Umbilical cord (tissue), 2 donors: ENCODE results near the gene SMLR1. TPM values are rescaled to one million over a fixed set of nuclear protein-coding genes. Genes with fewer than 3 reads are reported as not detected.

ENCODE experiments used
- DNase-seq: peaks from one replicate; pipeline ENCODE4 v3.0.0-alpha.2; 2015; ENCODE audit warnings: low spot score
- total RNA-seq: library from RNA; depleted of rRNA; stranded (reverse); fragments of >200 nt; gene quantifications from one replicate; pipeline ENCODE4 v1.2.3, GENCODE V29; 2014; ENCODE audit warnings: low replicate concordance; ENCODE audit not compliant: insufficient read depth

Gene SMLR1
- total RNA-seq, 1 donor from 2014 or later = 0.72 TPM

DNA sequence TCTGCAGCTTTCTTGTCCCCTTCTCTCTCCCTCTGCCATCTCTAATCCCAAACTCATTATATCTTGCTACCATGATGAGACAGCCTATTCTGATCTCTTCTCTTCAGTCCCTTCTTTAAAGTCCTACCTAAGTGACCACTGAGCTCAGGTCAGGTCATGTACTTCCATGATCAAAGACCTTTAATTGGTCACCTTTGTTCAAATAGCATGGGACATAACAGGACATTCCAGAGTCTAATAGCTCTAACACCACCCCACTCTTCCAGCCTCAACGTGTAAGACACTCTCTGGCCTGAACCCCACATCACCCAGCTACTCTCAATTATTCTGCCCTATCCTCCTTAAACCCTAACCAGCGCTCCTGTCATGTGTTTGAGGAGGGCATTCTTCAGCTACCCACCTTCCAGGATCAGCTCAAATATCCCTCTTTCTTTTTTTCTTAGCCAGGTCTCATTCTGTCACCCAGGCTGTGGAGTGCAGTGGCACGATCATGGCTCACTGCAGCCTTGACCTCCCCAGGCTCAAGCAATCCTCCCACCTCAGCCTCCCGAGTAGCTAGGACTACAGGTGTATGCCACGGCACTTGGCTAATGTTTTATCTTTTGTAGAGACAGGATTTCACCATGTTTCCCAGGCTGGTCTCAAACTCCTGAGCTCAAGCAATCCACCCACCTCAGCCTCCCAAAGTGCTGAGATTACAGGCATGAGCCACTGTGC, 2.1 kb upstream of the SMLR1 start:
- no peak for DNase-seq

DNA sequence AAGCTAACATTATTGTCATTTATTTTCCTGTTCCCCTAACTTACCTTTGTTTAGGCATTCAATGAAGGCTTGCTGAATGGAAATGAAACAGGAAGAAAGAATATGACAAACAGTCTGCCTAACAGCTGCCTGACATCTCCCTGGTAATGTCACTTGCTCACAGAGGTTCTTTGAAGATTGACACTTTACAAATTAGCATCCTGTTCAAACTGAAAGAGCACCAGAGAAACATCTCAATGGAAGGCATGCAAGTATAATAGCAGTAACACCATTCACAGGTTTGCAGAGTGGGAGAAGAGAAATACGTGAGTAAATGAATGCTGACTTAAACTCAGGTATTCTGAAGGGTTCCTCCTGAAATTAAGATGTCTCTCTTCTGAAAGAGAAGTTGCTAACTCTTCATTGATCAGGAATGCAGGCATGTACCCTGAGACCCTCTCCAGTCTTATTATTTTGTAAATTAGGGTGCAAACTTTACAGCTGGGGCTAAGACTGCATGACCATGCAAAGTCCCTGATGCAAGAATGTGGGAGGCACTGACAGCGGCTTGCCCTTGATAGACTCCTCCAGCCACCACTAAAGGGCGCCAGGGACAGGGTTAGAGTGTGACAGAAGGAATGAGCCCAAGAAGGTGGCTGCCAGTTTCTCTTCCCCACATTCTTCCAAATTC, 1.3 kb upstream of the SMLR1 start:
- DNase-seq = no peak

DNA sequence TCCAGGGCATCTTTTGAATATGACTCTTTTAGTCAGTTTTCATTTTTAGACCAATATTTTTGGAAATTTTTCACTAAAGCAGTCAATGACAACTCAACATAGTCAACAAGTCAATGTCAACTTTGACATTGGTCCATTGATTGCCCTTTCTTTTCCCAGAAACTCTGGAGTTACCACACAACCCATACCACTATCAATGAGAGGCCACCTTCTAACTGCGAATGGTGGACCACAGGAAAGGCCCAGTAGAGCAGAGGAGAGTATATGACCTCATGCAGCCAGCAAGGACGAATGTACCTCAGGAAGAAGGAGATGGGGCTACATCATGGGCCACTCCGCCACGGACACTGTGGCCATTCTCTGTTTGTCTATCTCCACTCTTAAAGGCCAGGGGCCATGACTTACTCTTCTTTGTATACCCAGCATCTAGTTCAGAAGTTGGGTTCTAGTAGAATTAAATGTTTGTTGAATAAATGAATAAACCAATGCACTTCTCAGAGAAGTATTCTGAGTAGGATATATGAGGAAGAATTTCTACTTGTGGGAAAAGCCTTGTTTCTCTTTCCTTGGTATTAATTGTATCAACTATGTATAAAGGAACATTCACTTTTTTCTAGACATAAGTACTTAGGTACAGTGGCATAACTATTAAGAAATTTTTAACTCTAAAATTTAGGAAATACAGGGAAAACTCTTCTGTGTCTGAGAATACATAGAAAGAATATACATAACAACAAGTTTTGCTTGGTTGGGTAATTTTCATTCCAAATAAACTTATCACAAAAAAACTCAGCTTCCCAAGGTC, 562 bp upstream of the SMLR1 start:
- DNase-seq = no peak

GRCh38 chr6:130829333-130829910, 2.2 kb downstream of the SMLR1 start:
- no peak for DNase-seq

DNA sequence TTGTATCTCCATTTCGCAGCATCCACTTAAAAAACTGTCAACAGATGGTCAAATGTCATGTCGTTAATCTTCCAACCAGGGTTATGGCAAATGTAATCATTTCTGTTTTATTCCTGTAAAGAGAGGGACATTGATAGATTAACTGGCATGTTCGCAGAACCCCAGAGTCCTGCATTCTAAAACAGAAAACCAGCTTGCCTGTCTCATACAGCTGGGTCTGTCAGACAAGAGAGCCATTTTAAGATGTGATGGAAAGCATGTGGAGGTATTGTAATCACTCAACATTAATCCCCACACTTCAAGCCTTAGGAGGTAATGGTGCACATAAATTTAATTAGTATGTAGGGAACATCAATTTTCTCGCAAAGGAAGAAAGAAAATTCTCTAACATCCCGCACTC, 4.4 kb downstream of the SMLR1 start:
- no peak for DNase-seq

GRCh38 chr6:130833569-130833968, 6.4 kb downstream of the SMLR1 start:
- no peak for DNase-seq

GRCh38 chr6:130834482-130835251, 7.5 kb downstream of the SMLR1 start:
- no peak for DNase-seq

DNA sequence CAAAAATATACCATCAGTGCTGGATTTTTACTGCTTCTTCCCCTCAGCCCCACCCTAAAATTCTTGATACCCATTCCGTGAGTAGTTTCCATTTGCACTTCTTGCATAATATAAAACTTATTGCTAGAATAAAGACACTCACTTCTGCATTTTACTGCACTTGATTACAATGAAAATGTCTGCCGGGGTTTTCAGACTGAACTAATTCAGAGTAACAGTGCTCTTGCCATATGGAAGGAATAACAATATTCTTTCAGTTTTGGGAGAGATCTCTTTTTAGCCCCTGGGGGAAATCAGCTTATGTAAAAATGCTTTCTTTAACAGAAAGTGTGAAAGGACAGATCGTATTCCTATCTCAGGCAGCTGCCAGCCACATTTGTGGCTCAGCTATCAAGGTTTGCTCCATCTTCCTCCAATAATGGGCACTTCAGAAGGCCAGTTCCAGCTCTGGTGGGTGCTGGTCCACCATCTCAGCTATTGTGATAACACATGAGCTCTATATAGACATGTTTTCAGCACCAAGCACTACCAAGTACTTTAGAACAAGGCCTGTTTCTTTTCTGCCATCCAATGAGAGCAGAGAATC, 8.9 kb downstream of the SMLR1 start:
- no peak for DNase-seq

DNA sequence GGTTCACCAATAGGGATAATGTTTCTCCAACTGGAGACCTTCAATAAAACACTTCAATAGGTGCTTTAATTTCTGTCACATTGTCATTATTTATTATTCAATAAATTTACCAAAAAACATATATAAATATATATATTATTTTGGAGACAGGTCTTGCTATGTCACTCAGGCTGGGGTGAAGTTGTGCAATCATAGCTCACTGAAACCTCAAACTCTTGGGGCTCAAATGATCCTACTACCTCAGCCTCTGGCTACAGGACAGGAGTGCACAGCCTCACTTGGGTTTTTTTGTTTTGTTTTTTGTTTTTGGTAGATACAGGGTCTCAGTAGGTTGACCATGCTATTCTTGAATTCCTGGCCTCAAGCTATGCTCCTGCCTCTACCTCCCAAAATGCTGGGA, 9.9 kb downstream of the SMLR1 start:
- no peak for DNase-seq

DNA sequence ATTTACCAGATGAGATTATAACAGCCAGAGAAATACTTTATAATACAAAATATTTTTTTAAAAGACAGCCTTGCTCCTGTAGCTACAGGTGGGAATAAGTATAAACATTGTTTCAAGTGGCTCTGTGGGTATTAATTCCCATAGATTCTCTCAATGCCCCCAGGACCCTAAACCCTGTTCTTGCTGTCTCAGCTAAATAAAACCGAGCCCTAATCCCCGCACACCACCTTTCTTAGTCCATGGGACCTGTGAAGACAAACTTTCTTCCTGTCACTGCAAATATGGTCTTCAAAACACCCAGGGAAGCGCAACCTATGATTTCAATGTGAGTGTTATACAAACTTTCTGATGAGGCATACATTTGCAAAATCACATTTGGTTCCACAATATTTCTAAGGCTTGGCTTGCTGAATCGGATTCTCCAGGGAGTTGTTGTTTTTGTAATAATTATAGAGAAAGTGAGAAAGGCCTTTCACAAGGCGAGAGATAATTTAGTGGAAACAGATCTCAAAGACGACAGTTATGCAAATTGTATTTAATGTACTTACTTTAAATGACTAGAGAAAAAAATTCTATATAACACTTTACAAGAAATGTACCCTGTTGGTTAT, 11.1 kb downstream of the SMLR1 start:
- no peak for DNase-seq

DNA sequence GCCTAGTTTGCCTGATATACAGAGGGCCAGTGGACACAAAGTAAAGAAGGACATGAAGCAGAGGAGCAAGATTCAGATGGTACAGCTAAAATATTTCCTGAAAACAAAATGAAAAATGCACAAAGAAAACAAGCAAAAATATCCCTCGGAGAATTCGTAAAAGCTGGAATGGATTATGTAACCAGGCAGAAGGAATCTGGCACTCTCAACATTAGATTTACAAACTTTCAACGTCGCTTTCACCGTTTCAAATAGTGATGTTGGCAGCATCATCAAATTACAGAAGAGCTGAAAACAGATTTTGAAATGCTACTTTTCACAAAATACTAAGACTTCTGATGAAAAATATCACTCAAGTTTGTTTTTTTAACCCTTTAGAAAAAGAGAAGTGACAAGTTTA, 11.7 kb downstream of the SMLR1 start:
- peak; percentile 16 for DNase-seq

DNA sequence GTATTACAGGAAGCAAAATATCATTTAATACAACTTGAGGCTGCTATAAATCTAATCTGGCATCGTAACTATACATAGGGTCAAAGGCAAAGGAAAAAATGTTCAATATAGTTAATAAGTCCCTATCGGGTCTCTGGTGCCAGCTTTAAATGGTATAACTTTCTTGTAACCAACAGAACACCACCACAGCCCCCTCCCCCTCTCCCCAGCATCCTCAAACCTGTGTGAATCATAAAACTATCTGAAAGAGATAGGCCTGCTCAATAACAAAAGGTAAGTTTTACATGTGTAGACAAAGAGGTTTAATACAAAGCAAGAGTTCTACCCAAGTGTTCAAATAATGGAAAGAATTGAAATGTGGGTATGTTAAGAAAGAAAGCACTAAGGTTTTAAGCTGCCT, 12.2 kb downstream of the SMLR1 start:
- no peak for DNase-seq

DNA sequence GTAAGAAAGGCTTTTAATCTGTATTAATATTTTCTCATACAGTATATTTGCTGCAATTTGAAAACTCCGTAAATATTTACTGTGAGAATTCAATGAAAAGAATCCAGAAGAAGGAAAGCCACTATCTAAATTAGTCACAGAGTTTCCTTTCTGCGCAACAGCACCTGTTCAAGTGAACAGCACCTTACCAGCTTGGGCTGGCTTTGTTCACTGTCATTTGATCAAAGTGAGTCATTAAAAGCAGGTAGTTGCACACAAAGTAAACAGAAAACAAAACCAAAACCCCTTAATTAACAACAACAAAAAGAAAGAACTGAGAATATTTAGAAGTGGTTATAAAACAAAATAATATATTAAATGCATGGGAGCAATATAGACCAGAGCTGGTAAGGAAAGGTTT, 12.8 kb downstream of the SMLR1 start:
- DNase-seq = no peak

DNA sequence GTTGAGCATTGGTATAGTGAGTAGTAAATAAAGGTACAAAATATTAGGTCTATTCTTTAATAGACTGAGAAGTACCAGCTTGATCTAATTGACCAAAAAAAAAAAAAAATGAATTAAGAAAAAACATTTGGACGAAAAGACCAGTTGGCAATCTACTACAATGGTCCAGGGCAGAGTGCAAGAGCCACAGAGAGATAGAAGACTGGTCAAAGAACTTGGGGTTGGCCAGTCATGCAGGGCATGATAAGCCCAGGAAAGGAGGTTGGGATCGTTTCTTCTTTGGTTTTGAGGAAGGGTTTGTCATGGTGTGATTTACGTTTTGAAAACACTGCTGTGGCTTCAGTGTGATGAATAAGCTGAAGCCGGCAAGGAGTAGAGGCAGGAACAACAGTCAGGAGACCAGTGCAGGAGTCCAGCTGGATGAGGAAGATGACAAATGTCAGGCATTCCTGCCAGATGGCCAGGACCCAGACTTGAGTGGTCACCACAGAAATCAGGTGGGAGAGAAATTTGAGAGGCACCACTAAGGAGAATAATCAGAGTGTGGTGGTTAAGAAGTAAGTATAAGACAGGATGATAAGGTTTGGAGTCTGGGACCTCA, 14.0 kb downstream of the SMLR1 start:
- no peak for DNase-seq

- DNase-seq = peak; percentile 30
Measured at GRCh38 chr6:130843575-130844320, 16.5 kb downstream of the SMLR1 start.

- peak; percentile 14 for DNase-seq
Measured at GRCh38 chr6:130846501-130846900, 19.3 kb downstream of the SMLR1 start.

DNA sequence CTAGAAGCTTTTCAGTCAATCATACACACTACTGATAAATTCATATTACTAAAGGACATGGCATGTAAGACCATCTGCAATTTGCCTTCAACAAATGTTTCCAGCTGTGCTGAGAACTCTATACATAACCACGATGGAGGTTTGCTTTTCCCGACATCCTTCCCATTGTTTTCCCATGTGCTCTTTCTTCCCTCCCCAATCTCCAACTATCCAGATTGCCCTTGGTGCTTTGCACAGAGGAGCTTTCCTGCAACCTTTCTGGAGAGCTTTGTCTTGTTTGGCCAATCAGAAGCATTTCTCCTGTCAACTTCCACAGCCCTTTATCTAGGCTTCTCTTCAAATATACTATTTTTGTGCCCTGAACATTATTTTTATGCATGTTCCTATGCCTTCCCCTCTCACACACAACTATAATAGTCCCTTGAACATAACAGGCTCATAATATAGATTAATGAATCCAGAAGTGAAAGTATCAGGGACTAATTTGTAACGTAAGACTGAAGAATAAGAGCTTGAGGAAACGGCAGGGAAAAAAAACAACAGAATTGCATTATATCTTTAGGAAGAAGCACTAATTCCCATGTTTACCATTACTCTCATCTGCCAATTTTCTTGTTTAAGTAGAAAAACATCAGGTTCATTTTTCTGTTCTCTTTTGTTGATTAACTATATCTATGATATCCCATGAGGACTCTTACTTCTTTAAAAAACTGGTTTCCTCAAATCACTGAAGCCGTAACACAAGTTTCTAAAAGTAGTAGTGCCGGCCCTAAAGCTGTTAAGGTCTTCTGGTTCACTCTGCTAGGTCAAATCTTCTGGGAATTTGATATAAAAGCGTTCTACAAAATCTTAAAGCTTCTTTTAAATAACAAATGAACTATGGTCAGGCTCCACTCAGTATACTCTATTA, 20.1 kb downstream of the SMLR1 start:
- peak; percentile 4 for DNase-seq

DNA sequence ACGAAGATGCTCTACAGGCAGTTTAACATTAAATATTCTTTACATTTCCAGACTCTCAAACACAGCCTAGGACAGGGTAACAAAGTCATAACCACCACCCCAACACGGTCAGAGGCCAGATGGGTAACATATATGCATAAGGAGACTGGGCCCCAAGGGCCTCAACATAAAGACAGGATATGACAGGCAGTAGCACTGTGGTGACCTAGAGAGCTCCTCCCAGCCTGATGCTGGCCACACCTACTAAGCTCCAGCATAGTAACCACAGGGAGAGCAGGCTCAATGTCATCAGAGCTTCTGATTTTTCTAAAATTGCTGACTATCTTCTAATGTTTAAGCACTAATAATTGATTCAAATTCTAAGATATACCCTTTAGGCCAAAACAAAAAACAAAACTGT, 21.7 kb downstream of the SMLR1 start:
- no peak for DNase-seq
